Neural crest cell (in vitro differentiated cells): ENCODE results near the gene PADI1. TPM values are rescaled to one million over a fixed set of nuclear protein-coding genes. Genes with fewer than 3 reads are reported as not detected.

Experiments
- DNase-seq: peaks from one replicate; pipeline ENCODE4 v3.0.0; 2021; ENCODE audit warnings: low read depth, mixed read lengths, low spot score
- H3K27ac Mint-ChIP-seq: one replicate; pipeline ENCODE4 v1.8.0; 2021; ENCODE audit warnings: mild to moderate bottlenecking, mixed read lengths; ENCODE audit not compliant: unreplicated experiment
- H3K27me3 Mint-ChIP-seq: 2 replicates; pipeline ENCODE4 v1.8.0; 2021; ENCODE audit warnings: low read depth, mild to moderate bottlenecking, mixed read lengths
- H3K36me3 Mint-ChIP-seq: 2 replicates; pipeline ENCODE4 v1.8.0; 2021; ENCODE audit warnings: low read depth, mild to moderate bottlenecking, mixed read lengths
- H3K4me1 Mint-ChIP-seq: 2 replicates; pipeline ENCODE4 v1.8.0; 2021; ENCODE audit warnings: mixed read lengths
- H3K4me3 Mint-ChIP-seq: one replicate; pipeline ENCODE4 v1.8.0; 2021; ENCODE audit warnings: mild to moderate bottlenecking, mixed read lengths
- H3K9me3 Mint-ChIP-seq: 2 replicates; pipeline ENCODE4 v1.8.0; 2021; ENCODE audit warnings: mixed read lengths
- total RNA-seq: library from RNA; stranded (reverse); gene quantifications from 2 replicates; pipeline ENCODE4 v1.2.1, GENCODE V29; 2021
- TF ChIP-seq, protein P1 (sequence below): fragments of 200-600 bp; sonication (generic); conservative IDR thresholded peaks from 2 replicates; pipeline ENCODE4 v1.5.0; 2021; ENCODE audit warnings: antibody characterized with exemption, mild to moderate bottlenecking

Gene PADI1
- total RNA-seq, 1 donor from 2014 or later: not detected

DNA sequence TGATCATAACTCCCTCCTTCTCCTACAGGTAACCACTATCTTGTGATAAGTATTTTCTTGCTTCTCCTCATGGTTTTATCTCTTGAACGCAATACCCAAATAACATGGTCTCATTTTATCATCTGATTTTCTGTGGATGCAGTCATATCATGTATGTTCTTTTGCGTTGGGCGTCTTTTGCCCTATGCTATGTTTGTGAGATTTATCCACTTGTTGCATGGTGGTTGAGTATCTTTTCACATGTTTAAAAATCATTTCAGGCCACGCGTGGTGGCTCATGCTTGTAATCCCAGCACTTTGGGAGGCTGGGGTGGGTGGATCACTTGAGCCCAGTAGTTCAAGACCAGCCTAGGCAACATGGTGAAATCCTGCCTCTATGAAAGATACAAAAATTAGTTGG, 59.5 kb downstream of the PADI1 start:
- TF ChIP-seq, protein P1, sequence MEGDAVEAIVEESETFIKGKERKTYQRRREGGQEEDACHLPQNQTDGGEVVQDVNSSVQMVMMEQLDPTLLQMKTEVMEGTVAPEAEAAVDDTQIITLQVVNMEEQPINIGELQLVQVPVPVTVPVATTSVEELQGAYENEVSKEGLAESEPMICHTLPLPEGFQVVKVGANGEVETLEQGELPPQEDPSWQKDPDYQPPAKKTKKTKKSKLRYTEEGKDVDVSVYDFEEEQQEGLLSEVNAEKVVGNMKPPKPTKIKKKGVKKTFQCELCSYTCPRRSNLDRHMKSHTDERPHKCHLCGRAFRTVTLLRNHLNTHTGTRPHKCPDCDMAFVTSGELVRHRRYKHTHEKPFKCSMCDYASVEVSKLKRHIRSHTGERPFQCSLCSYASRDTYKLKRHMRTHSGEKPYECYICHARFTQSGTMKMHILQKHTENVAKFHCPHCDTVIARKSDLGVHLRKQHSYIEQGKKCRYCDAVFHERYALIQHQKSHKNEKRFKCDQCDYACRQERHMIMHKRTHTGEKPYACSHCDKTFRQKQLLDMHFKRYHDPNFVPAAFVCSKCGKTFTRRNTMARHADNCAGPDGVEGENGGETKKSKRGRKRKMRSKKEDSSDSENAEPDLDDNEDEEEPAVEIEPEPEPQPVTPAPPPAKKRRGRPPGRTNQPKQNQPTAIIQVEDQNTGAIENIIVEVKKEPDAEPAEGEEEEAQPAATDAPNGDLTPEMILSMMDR: no peak
- no peak for DNase-seq
- Mint-ChIP-seq H3K4me1 (no peaks in the 10 kb centered on the region), H3K9me3 (no peaks in the 10 kb centered on the region), H3K4me3 (no peak overlapping the region), H3K27ac (no peak overlapping the region), H3K27me3 (peaks cover 6% of the 10 kb centered on the region), H3K36me3 (no peaks in the 10 kb centered on the region)

DNA sequence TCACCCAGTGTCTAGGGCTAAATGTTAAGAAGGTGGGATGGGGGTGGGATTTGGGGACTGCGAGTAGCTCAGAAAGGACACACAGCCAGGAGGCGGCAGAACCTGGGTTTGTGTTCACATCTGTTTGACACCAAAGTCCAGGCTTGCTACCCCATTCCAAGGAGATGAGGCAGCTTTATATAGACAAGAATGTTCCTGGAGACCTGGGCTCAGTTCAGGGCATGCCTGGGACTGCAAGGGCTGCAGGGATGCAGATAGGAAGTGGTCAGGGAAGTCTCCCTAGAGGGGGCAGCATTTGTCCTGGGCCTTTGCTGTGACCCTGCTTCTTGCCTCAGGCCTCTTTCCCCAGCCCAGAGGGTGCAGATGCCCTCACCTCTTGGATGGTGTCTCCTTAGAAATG, 60.2 kb downstream of the PADI1 start:
- Mint-ChIP-seq H3K27ac (no peak overlapping the region), H3K9me3 (no peaks in the 10 kb centered on the region), H3K4me1 (no peaks in the 10 kb centered on the region), H3K4me3 (no peak overlapping the region), H3K27me3 (peaks cover 6% of the 10 kb centered on the region), H3K36me3 (no peaks in the 10 kb centered on the region)
- no peak for DNase-seq
- TF ChIP-seq, protein P1: no peak

DNA sequence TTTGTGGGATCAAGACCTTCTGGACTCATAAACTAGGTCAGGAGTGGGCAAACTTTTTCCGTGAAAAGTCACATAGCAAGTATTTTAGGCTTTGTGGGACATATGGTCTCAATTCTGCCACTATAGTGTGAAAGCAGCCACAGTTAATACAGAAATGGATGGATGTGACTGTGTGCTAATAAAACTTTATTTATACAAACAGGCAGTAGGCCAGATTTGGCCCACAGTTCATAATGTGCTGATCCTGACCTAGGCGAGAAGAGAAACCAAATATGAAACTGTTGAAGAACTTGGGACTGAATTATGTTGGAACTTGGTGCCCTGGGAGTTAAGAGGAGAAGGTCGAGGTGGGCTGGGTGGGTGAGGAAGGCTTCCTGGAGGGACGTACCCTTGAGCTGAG, 61.0 kb downstream of the PADI1 start:
- H3K36me3 Mint-ChIP-seq: no peaks in the 10 kb centered on the region
- H3K27ac Mint-ChIP-seq: no peak overlapping the region
- H3K4me3 Mint-ChIP-seq: no peak overlapping the region
- peaks cover 6% of the 10 kb centered on the region for H3K27me3 Mint-ChIP-seq
- H3K4me1 Mint-ChIP-seq: no peaks in the 10 kb centered on the region
- no peak for DNase-seq
- TF ChIP-seq, protein P1: no peak
- no peaks in the 10 kb centered on the region for H3K9me3 Mint-ChIP-seq

DNA sequence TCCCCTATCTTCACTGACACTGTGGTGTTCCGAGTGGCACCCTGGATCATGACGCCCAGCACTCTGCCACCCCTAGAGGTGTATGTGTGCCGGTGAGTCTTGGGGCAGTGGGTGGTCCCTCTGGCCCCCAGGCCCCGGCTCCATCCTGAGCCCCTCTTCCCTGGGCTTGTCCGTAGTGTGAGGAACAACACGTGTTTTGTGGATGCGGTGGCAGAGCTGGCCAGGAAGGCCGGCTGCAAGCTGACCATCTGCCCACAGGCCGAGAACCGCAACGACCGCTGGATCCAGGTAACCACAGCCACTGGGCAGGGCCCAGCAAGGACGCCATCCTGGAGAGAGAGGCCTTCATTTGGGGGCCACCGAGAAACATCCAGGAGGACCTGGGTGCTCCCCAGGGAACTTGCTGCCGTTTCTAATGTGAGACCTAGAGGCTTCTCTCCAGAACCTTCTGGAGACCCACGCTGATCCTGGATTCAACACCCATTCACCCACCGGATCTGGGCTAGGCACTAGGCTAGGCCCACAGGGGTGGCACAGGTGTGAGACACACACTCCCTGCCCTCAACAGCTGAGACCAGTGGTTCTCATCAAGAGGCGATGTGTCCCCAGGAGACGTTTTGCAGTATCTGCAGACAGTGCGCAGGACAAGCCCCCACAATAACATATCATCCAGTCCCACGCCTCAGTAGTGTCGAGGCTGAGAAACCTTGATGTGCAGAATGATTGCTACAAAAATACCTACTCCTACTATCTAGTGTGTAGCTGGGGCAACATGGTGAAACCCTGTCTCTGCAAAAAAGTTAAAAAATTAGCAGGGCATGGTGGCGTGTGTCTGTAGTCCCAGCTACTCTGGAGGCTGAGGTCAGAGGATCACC, 66.2 kb downstream of the PADI1 start:
- no peak for DNase-seq
- H3K4me1 Mint-ChIP-seq: no peaks in the 10 kb centered on the region
- TF ChIP-seq, protein P1: no peak
- no peaks in the 10 kb centered on the region for H3K9me3 Mint-ChIP-seq
- no peaks in the 10 kb centered on the region for H3K36me3 Mint-ChIP-seq
- peaks cover 7% of the 10 kb centered on the region for H3K27me3 Mint-ChIP-seq
- H3K4me3 Mint-ChIP-seq: no peak overlapping the region
- H3K27ac Mint-ChIP-seq: no peak overlapping the region

DNA sequence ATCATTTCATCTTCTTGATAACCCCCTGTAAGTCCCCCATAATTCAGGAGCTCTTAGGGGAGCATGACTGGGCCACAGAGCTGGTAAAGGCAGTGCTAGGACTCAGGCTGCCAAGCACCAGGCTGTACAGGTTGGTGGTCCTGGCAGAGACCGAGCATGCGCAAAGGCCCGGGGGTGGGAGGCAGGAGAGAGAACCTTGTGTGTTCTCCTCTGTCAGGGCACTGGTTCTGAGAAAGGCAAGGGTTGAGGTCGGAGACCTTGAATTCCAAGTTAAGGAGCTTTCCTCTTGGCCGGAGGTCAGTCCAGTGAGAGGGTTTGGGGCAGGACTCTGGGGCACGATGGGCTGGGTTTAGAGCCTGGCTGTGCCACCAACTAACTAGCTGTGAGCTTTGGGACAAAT, 67.1 kb downstream of the PADI1 start:
- Mint-ChIP-seq H3K9me3 (no peaks in the 10 kb centered on the region), H3K27ac (no peak overlapping the region), H3K36me3 (no peaks in the 10 kb centered on the region), H3K4me1 (no peaks in the 10 kb centered on the region), H3K27me3 (peaks cover 7% of the 10 kb centered on the region), H3K4me3 (no peak overlapping the region)
- TF ChIP-seq, protein P1: no peak
- DNase-seq: no peak
